ENCODE measurements around the gene IL36A.

The IL36A gene

GRCh38 chr2:112972423-112973086 lies 32.7 kb upstream of the IL36A start:
- no peak for TF ChIP-seq CTCF (IDR thresholded peaks at IDR 0.05)

DNA sequence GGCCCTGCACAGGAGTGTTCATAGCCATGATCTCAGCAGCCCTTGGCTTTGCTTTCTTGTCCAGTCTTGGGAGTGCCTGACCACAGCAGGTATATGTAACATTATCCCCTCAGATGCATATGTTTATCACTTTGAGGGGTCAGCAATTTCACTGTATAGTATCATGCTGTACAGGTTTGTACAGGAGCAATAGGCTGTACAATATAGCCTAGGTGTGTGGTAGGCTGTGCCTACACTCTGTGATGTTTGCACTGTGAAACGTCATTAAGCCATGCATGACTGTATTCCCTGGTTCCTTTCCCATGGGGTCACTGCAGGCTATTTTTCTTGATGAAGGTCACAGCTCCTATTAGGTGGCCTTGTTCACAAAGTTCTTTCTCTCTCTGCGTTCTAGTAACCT lies 32.1 kb upstream of the IL36A start:
- TF ChIP-seq CTCF (IDR thresholded peaks at IDR 0.05): no peak

GRCh38 chr2:112977559-112978056 lies 27.7 kb upstream of the IL36A start, which contains the start of gene IL36G:
Gene IL36G (plus strand): TSS chr2:112978006. CDS start chr2:112978639, 633 bp downstream.
- TF ChIP-seq CTCF (IDR thresholded peaks at IDR 0.05): no peak

- no peak for TF ChIP-seq CTCF (IDR thresholded peaks at IDR 0.05)
These were observed 25.5 kb upstream of the IL36A start for GRCh38 chr2:112979731-112980130.

DNA sequence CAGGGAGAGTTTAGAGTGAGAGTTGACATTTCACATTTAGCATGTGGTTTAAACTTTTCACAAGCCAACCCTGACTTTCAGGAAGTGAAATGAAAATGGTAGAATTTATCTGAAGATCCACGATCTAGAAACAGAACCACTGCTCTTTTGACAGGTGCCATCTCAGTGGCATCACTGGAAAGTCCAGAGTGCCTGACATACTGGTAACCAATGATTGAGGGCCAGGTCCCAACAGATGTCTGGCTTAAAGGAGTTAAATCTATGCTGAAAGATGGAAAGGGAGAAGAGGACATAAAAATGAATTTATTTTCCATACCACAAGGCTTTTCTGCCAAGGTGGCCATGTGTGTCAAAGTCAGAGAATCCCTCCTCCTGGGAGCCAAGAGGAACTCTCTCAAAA lies 24.7 kb upstream of the IL36A start:
- no peak for TF ChIP-seq CTCF (IDR thresholded peaks at IDR 0.05)

- TF ChIP-seq CTCF (IDR thresholded peaks at IDR 0.05): no peak
These were observed 20.2 kb upstream of the IL36A start for GRCh38 chr2:112985090-112985489.

DNA sequence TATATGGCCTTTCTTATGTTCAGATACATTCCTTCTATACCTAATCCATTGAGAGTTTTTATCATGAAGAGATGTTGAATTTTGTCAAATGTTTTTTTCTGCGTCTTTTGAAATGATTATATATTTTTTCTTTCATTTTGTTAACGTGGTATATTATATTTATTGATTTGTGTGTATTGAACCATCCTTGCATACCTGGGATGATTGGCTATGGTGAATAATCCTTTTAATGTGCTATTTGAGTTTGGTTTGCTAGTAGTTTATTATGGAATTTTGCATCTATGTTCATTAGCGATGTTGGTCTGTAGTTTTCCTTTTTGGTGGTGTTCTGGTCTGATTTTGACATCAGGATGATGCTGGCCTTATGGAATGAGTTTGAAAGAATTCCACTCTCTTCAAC lies 15.6 kb upstream of the IL36A start:
- no peak for TF ChIP-seq CTCF (IDR thresholded peaks at IDR 0.05)

DNA sequence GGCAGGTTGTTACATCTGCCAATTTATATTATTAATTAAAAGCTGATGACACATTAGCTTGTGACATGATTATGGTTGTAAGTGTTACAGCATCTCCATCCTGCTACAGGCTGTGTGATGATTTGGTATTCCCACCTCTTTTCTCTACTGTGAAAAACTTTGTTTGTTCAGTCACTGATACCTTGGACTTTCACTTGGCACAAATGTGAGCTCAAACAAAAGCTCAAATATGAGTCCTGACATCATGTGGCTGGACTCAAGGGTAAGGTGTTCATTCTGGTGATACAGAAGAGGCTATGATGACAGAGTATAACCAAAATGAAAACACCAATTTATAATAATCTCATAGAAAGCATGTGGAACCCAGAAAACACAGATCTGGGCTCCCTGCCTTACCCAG lies 11.4 kb upstream of the IL36A start:
- TF ChIP-seq CTCF (IDR thresholded peaks at IDR 0.05): no peak
